Measurements from ENCODE around the gene FKBP4. TPM values are rescaled to one million over a fixed set of nuclear protein-coding genes. Genes with fewer than 3 reads are reported as not detected.
A peak's percentile ranks its signal among the peaks of the same experiment; 100 is the strongest.
"Not testable (repeated sequence)": the region's sequence is repeated elsewhere in the genome, so short reads cannot be mapped to it uniquely, and the experiment has no call there.

FKBP4 gene, protein sequence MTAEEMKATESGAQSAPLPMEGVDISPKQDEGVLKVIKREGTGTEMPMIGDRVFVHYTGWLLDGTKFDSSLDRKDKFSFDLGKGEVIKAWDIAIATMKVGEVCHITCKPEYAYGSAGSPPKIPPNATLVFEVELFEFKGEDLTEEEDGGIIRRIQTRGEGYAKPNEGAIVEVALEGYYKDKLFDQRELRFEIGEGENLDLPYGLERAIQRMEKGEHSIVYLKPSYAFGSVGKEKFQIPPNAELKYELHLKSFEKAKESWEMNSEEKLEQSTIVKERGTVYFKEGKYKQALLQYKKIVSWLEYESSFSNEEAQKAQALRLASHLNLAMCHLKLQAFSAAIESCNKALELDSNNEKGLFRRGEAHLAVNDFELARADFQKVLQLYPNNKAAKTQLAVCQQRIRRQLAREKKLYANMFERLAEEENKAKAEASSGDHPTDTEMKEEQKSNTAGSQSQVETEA
- 51.3 TPM for total RNA-seq
- long read RNA-seq, transcript FKBP4-201 (10 exons, 3,732 nt), result major isoform, 191 of 225 reads
- long read RNA-seq, partial matches to known transcripts, result 24 of 225 reads
- long read RNA-seq, other reads (novel, unspliced or antisense), result 10 of 225 reads

DNA sequence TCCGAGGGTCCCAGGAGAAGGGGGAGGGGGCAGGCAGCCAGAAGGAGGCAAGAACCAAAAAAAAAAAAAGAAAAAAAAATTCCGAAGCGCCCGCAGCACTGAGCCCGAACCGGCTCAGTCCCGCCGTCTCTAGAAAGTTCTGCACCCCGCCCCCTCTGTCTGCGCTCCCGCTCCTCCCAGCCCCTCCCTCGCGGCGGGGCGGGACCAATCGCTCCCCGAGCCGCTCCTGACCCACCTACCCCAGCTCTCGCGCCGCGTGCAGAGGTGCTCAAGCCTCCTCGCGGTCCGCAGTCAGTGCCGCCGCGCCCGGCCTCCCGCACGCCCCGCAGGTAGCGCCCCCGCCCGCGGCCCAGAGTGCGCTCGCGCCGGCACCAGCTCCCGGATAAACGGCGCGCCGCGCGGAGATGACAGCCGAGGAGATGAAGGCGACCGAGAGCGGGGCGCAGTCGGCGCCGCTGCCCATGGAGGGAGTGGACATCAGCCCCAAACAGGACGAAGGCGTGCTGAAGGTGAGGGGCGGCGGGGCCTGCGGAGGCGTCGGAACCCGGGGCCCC lies at the start of gene FKBP4:
Gene FKBP4, plus strand, starts transcription at position 235 of the 554 bp plus-strand sequence. Its CDS starts 170 bp downstream, at position 405.
- DNase-seq (ENCODE audit: low spot score), result peak; percentile 95

GRCh38 chr12:2745655-2746054 lies 49.1 kb upstream of the FKBP4 start:
- no peak for DNase-seq (ENCODE audit: low spot score)

- peak; percentile 65 for DNase-seq (ENCODE audit: low spot score)
Observed at GRCh38 chr12:2749580-2749979, 45.2 kb upstream of the FKBP4 start.

- DNase-seq (ENCODE audit: low spot score), result peak; percentile 65
Observed at GRCh38 chr12:2750185-2750584, 44.6 kb upstream of the FKBP4 start.

- DNase-seq (ENCODE audit: low spot score), result peak; percentile 33
Observed at GRCh38 chr12:2751230-2751629, 43.5 kb upstream of the FKBP4 start.

- no peak for DNase-seq (ENCODE audit: low spot score)
Observed at GRCh38 chr12:2751686-2752085, 43.1 kb upstream of the FKBP4 start.

DNA sequence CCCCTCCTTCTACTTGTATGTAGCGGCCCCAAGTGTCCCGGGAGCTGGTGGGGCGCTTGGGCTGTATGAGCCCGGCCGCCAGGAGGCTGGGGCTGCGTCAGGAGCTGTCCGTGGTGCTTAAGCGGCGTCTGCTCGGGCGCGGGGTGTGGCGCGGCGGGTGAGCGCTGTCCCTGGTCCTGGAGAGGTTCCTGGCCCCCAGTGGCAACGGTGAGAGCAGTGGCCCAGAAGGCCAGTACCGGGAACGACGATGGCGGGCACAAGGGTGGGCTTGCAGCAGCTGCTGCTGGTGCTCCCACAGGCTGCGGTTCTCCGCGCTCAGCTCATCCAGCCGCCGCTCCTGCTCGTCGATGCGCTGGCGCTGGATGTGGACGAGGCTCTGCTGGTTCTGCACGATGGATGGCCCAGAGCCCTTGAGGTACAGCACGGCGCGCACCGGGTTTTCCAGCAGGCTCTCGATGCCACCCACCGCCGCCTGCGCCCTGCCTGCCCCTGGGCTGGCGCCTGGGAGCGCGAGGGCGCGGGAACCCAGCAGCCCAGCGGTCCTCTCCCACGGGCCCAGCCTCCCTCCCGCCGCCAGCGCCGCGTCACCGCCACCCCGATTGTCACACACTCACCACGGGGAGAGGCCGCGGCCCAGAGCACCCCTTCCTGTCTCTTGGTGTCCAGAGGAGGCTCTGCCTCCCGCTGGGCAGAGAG lies 41.9 kb upstream of the FKBP4 start:
- DNase-seq (ENCODE audit: low spot score), result peak; percentile 90

- peak; percentile 65 for DNase-seq (ENCODE audit: low spot score)
Observed at GRCh38 chr12:2753536-2753935, 41.2 kb upstream of the FKBP4 start.

DNA sequence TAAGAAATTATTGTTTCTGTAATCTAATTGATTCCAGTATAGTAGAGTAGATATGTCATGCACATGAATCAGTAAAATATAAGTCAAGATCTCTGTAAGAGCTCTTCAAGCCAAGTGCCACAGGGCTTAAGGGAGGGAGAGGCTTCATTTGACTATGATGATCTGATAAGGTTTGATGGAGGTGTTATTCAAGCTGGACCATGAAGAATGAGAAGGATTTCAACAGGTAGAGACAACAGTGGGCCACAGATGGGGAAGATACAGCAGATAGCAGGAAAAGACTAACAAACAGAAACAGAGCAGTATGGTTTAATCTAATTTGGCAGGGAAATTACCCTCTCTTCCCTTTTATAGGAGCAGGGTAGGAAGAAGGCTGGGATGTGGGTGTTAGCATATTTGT lies 40.6 kb upstream of the FKBP4 start:
- DNase-seq (ENCODE audit: low spot score), result no peak

- peak; percentile 41 for DNase-seq (ENCODE audit: low spot score)
Observed at GRCh38 chr12:2756756-2757155, 38.0 kb upstream of the FKBP4 start.

DNA sequence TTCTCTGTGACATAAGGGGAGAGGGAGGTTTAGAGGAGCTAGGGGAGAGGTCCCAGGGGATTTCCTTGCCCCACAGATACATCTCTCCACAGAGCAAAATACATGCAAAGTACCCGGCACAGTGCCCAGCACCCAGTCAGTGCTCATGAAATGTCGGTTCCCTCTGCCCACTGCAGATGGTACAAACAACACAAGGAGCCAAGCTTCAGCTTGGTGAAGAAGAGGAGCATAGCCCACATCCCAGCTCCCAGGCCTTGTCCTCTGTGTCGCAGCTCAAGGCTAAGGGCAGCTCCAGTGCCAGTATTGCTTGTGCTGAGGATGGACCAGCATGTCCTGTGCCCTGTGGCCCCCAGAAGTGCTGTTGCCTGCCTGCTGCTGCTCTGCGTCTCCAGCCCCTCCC lies 35.0 kb upstream of the FKBP4 start:
- DNase-seq (ENCODE audit: low spot score), result peak; percentile 6

GRCh38 chr12:2764398-2764797 lies 30.4 kb upstream of the FKBP4 start:
- no peak for DNase-seq (ENCODE audit: low spot score)

DNA sequence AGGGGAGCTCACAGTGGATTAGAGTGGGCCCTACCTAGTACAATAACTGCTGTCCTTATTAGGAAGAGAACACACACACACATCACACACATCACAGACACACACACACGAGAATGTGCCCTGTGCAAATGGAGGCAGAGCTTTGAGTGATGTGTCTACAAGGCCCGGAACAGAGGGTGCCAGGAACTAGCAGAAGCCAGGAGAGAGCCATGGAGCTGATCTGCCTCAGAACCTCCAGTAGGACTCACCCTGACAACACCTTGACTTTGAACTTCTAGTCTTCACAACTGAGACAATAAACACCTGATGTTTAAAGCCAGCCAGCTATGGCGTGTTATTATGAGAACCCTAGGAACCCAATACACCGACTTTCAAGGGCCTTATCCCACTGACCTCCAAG lies 29.7 kb upstream of the FKBP4 start:
- DNase-seq (ENCODE audit: low spot score), result no peak

DNA sequence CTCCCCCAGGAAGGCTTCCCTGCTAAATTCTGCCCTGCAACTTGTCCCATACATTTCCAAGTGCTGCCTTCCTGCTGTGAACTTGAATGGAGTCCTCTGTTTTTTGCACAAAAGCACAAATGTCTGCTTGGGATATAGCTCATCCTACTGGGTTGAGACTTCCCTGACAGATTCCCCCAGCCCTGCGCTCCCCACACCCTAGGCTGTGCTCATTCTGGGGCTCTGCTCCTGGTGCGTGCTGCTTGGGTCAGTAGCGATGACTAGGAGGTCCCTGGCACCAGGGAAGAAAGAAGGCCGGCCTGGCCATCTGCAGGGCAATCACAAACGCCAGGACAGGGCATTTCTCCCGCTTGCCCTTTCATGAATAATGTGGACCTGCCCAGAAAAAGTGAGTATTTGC lies 29.2 kb upstream of the FKBP4 start:
- no peak for DNase-seq (ENCODE audit: low spot score)

- no peak for DNase-seq (ENCODE audit: low spot score)
Observed at GRCh38 chr12:2768224-2768961, 26.4 kb upstream of the FKBP4 start.

GRCh38 chr12:2769866-2770533 lies 24.8 kb upstream of the FKBP4 start:
- no peak for DNase-seq (ENCODE audit: low spot score)

DNA sequence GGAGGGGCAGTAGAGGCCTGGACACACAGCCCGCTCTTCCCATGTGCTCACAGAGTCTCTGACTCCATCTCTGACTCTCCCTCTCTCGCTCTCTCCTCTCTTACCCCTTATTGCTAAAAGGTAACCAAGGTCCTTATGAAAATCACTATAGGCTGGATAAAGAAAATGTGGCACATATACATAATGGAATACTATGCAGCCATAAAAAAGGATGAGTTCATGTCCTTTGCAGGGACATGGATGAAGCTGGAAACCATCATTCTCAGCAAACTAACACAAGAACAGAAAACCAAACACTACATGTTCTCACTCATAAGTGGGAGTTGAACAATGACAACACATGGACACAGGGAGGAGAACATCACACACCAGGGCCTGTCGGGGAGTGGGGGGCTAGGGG lies 24.2 kb upstream of the FKBP4 start:
- not testable (repeated sequence) for DNase-seq (ENCODE audit: low spot score)

DNA sequence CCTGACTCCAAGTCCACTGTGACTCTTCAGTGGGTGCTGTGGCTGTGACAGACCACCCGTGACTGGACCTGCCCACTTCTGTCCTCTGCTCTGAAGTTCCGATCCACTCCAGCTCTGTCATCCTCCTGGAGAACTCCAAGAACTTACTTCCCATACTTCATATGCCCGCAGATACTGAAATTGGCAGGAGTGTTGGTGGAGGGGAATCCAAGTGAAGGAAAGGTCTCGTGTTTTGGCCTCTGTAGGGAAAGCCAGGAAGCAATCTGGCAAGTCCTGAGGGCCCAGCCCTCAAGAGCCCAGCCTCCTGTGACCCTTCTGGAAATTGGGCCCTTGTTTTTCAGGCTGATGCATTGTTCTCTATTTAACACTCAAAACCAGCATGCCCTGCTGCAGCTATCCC lies 22.4 kb upstream of the FKBP4 start:
- DNase-seq (ENCODE audit: low spot score), result no peak

DNA sequence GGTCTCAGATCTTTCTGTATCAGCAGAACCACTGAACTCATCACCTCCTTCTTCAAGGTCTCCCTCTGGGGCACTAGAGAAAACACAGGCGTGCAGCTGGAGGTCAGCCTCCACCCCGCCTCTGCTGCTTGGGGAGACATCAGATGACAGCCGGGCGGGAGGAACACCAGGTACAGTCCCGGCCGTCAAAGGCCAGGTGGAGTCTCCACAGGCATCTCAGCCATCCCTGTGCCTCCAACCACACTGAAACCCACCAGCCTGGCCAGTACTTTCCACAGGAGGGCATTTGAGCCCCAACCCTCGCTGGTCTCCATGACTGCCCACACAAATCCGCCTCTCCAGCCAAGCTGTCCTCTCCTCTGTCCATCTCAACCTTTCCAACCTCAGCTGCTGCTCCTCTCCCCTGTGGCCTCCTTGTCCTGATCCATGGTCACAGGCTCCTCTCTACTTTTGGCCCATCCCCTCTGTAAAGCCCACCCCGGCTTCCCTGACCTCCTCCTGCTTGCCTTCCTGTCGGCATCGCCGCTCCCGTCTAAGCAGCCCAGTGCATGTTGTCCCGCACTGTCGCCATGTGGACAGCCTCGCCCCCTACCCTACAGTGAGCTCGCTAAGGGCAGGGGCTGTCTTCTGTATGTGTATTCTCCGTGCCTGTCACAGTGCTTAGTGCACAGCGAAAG lies 21.4 kb upstream of the FKBP4 start:
- DNase-seq (ENCODE audit: low spot score), result no peak

DNA sequence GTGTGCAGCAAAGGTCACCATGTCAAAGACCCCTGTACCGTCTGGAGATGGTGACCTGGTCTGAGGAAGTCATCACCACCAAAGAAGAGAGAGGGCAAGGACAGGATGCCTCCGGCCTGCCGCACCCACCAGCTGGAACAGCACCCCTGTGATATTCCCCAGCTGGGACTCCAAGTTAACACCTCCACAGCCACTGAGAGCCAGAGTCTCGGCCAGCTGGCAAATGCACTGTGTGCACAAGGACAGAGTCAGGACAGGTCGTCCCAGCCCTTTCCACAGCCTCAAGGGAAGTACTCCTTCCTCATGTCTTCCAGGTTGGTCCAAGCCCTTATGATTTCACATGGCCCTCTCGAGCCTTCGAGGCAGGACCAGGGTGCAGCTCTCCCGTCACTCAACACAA lies 19.3 kb upstream of the FKBP4 start:
- no peak for DNase-seq (ENCODE audit: low spot score)
